HCT116 (cell line): Measurements from ENCODE around the gene REPS2. TPM values are rescaled to one million over a fixed set of nuclear protein-coding genes. Genes with fewer than 3 reads are reported as not detected.

Source experiments
- ATAC-seq: fragments of 200-7000 bp; cut with Tn5 transposase; 2 replicates; pipeline ENCODE4 v1.9.1; 2020; ENCODE audit warnings: mild to moderate bottlenecking, moderate library complexity
- BruUV-seq: library from RNA; stranded (reverse); fragments of 400-500 nt; replicated peaks from 2 replicates; lab custom pipeline; 2021; lab: Mats Ljungman, UMichigan
- CTCF ChIA-PET: fragments of 300-600 bp; sonication (Branson Sonifier 250); formaldehyde crosslinking; loops from one replicate; lab custom pipeline; 2021; ENCODE audit warnings: antibody characterized with exemption; lab: Charles Lee
- POLR2A ChIA-PET: fragments of 300-600, 350-600 bp; sonication (Branson Sonifier 250); formaldehyde crosslinking; loops from one replicate; lab custom pipeline; 2021; ENCODE audit warnings: antibody characterized with exemption; lab: Charles Lee
- RAD21 ChIA-PET, 2 experiments: fragments of 300-600 bp; sonication (Branson Sonifier 250); formaldehyde crosslinking; loops; one replicate each; lab custom pipeline; 2023; ENCODE audit warnings: low total read pairs in 2 of 2; ENCODE audit not compliant: uncharacterized antibody in 2 of 2, unreplicated experiment in 2 of 2, low non-redundant PET in 1 of 2; lab: Charles Lee
- DNase-seq: peaks from one replicate; pipeline ENCODE4 v3.0.0-alpha.2; 2010; ENCODE audit warnings: low read depth, low spot score
- H2AFZ ChIP-seq: fragments of 200-600 bp; shearing (Covaris generic), sonication (generic); 2 replicates; pipeline ENCODE4 v1.6.1; 2017; ENCODE audit warnings: low read depth, mixed run types, mixed read lengths, antibody characterized with exemption, low read length; ENCODE audit not compliant: poor library complexity, severe bottlenecking
- H3K27ac ChIP-seq: 2 replicates; pipeline ENCODE4 v1.5.1; 2012; ENCODE audit warnings: low read depth, low read length
- H3K27me3 ChIP-seq: fragments of 200-600 bp; sonication (generic); 2 replicates; pipeline ENCODE4 v1.6.1; 2016; ENCODE audit warnings: mixed run types, low read length, mixed read lengths; ENCODE audit not compliant: insufficient read depth
- H3K36me3 ChIP-seq, 2 experiments: fragments of 200-500 bp in 1 of 2; fragments of 200-600 bp in 1 of 2; sonication (Bioruptor generic) in 1 of 2; sonication (generic) in 1 of 2; 2 replicates each; pipeline versions ENCODE4 v1.5.1 to v1.6.1; 2014 to 2016; ENCODE audit warnings: low read length in 2 of 2, inconsistent platforms in 1 of 2, mixed read lengths in 1 of 2, mixed run types in 1 of 2; ENCODE audit not compliant: insufficient read depth in 2 of 2, control insufficient read depth in 1 of 2
- H3K4me1 ChIP-seq, 2 experiments: fragments of 200-600 bp in 1 of 2; sonication (generic) in 1 of 2; 2 replicates each; pipeline versions ENCODE4 v1.5.1 to v1.6.1; 2012 to 2017; ENCODE audit warnings: low read length in 2 of 2, inconsistent platforms in 1 of 2, mild to moderate bottlenecking in 1 of 2, mixed read lengths in 1 of 2, mixed run types in 1 of 2, moderate library complexity in 1 of 2; ENCODE audit not compliant: insufficient read depth in 2 of 2, control insufficient read depth in 1 of 2
- H3K4me2 ChIP-seq: fragments of 200-600 bp; sonication (generic); 2 replicates; pipeline ENCODE4 v1.6.1; 2017; ENCODE audit warnings: mixed run types, low read length, mixed read lengths
- H3K4me3 ChIP-seq, 2 experiments: fragments of 200-600 bp in 1 of 2; sonication (generic) in 1 of 2; replicated peaks in 1 of 2; 2 replicates each; pipeline ENCODE4 v1.5.1; 2011 to 2016; ENCODE audit warnings: low read length in 2 of 2, control low read depth in 1 of 2, low read depth in 1 of 2, mild to moderate bottlenecking in 1 of 2, mixed read lengths in 1 of 2, mixed run types in 1 of 2
- H3K79me2 ChIP-seq: fragments of 200-600 bp; sonication (generic); 2 replicates; pipeline ENCODE4 v1.6.1; 2017; ENCODE audit warnings: mild to moderate bottlenecking, mixed run types, low read length, moderate library complexity, mixed read lengths; ENCODE audit not compliant: insufficient read depth
- H3K9ac ChIP-seq: fragments of 200-600 bp; sonication (generic); 2 replicates; pipeline ENCODE4 v1.6.1; 2016; ENCODE audit warnings: low read length, mixed read lengths
- H3K9me2 ChIP-seq: fragments of 200-600 bp; sonication (generic), shearing (Covaris generic); 2 replicates; pipeline ENCODE4 v1.6.1; 2017; ENCODE audit warnings: mixed run types, mild to moderate bottlenecking, moderate library complexity; ENCODE audit not compliant: insufficient read depth
- H3K9me3 ChIP-seq, 2 experiments: fragments of 200-500 bp in 1 of 2; fragments of 200-600 bp in 1 of 2; sonication (Bioruptor generic) in 1 of 2; sonication (generic) in 1 of 2; 2 replicates each; pipeline ENCODE4 v1.6.1; 2014 to 2017; ENCODE audit warnings: low read length in 2 of 2, mixed read lengths in 2 of 2, inconsistent platforms in 1 of 2, low read depth in 1 of 2, mild to moderate bottlenecking in 1 of 2, mixed run types in 1 of 2, moderate library complexity in 1 of 2; ENCODE audit not compliant: control insufficient read depth in 1 of 2, insufficient read depth in 1 of 2
- H4K20me1 ChIP-seq: fragments of 200-600 bp; sonication (generic), shearing (Covaris generic); 2 replicates; pipeline ENCODE4 v1.6.1; 2017; ENCODE audit warnings: mixed run types, mild to moderate bottlenecking, moderate library complexity; ENCODE audit not compliant: insufficient read depth
- ATF3 ChIP-seq: IDR thresholded peaks from 2 replicates; pipeline ENCODE4 v1.6.1; 2012
- CBX3 ChIP-seq: IDR thresholded peaks from 2 replicates; pipeline ENCODE4 v1.6.1; 2012; ENCODE audit warnings: low read depth
- CEBPB ChIP-seq: IDR thresholded peaks from 2 replicates; pipeline ENCODE4 v1.6.1; 2012; ENCODE audit warnings: low read depth
- CTCF ChIP-seq, 3 experiments: fragments of 200-600 bp in 1 of 3; sonication (generic) in 1 of 3; IDR thresholded peaks in 2 of 3; conservative IDR thresholded peaks in 1 of 3; 2 replicates each; pipeline ENCODE4 v1.5.1; 2012 to 2017; ENCODE audit warnings: low read depth in 2 of 3, low read length in 2 of 3, antibody characterized with exemption in 1 of 3, borderline replicate concordance in 1 of 3, control low read depth in 1 of 3, mild to moderate bottlenecking in 1 of 3, mixed read lengths in 1 of 3, mixed run types in 1 of 3, moderate library complexity in 1 of 3; ENCODE audit not compliant: insufficient read depth in 1 of 3
- EGR1 ChIP-seq: IDR thresholded peaks from 2 replicates; pipeline ENCODE4 v1.6.1; 2012; ENCODE audit warnings: low read depth
- ELF1 ChIP-seq: IDR thresholded peaks from 2 replicates; pipeline ENCODE4 v1.6.1; 2012; ENCODE audit warnings: low read depth, borderline replicate concordance
- EZH2 ChIP-seq: fragments of 200-600 bp; sonication (generic); IDR thresholded peaks from 2 replicates; pipeline ENCODE4 v1.6.1; 2017; ENCODE audit warnings: antibody characterized with exemption, mixed run types
- EZH2phosphoT487 ChIP-seq: fragments of 200-600 bp; IDR thresholded peaks from 2 replicates; pipeline ENCODE4 v1.6.1; 2018; ENCODE audit warnings: antibody characterized with exemption, borderline replicate concordance
- FOSL1 ChIP-seq: IDR thresholded peaks from 2 replicates; pipeline ENCODE4 v1.6.1; 2012; ENCODE audit warnings: low read depth
- MAX ChIP-seq: IDR thresholded peaks from 2 replicates; pipeline ENCODE4 v1.6.1; 2012
- POLR2A ChIP-seq: IDR thresholded peaks from 2 replicates; pipeline ENCODE4 v1.7.0; 2011; ENCODE audit warnings: borderline replicate concordance; ENCODE audit not compliant: insufficient read depth, insufficient read length; ENCODE audit errors: extremely low read depth
- REST ChIP-seq: IDR thresholded peaks from 2 replicates; pipeline ENCODE4 v1.6.1; 2012; ENCODE audit warnings: low read depth
- SIN3A ChIP-seq: IDR thresholded peaks from 2 replicates; pipeline ENCODE4 v1.6.1; 2012; ENCODE audit warnings: low read depth
- SP1 ChIP-seq: IDR thresholded peaks from 2 replicates; pipeline ENCODE4 v1.6.1; 2012; ENCODE audit warnings: low read depth
- TCF7L2 ChIP-seq: IDR thresholded peaks from 2 replicates; pipeline ENCODE4 v1.7.0; 2011; ENCODE audit warnings: borderline replicate concordance, inconsistent platforms; ENCODE audit not compliant: insufficient read depth, insufficient read length; ENCODE audit errors: extremely low read depth
- ZFX ChIP-seq: fragments of 450-650 bp; IDR thresholded peaks from 2 replicates; pipeline ENCODE4 v1.6.1; 2017
- ZNF274 ChIP-seq: fragments of 200-500 bp; sonication (Bioruptor generic); IDR thresholded peaks from 2 replicates; pipeline ENCODE4 v1.6.1; 2014; ENCODE audit warnings: mild to moderate bottlenecking, low read depth, low read length, inconsistent platforms
- intact Hi-C: fragments of 100-400 bp; cut with micrococcal nuclease; formaldehyde crosslinking; loops from 2 replicates; pipeline ENCODE4 v1.10.0; 2022
- total RNA-seq: library from RNA; stranded (reverse); gene quantifications from one replicate; pipeline ENCODE4 v1.2.1, GENCODE V29; 2021; ENCODE audit not compliant: unreplicated experiment

Gene REPS2
- total RNA-seq, 1 experiment from 2014 or later, result 4.5 TPM

GRCh38 chrX:16985286-16985685, 38.8 kb downstream of the REPS2 start (continued):
- TF ChIP-seq CTCF (IDR thresholded peaks at IDR 0.05 in 2 of 3, conservative IDR thresholded peaks at IDR 0.05 in 1 of 3; ENCODE audit: borderline replicate concordance in 1 of 3, insufficient read depth in 1 of 3, low read depth in 2 of 3, low read length in 2 of 3) (no peak), CBX3 (no peak), POLR2A (no peak), SIN3A (no peak), EZH2 (no peak), CEBPB (no peak)

- Histone ChIP-seq H3K36me3 (no peaks in the 10 kb centered on the region), H3K9me3 (no peaks in the 10 kb centered on the region), H3K9me2 (no peaks in the 10 kb centered on the region), H3K9ac (no peak overlapping the region), H3K4me2 (no peak overlapping the region), H3K27ac (no peak overlapping the region), H4K20me1 (no peaks in the 10 kb centered on the region), H3K27me3 (no peaks in the 10 kb centered on the region), H3K4me1 (no peaks in the 10 kb centered on the region), H3K79me2 (no peaks in the 10 kb centered on the region), H3K4me3 (no peak overlapping the region), H2AFZ (no peak overlapping the region)
- DNase-seq (no peak), ATAC-seq (no peak)
- ChIA-PET CTCF (no interaction called here), RAD21 (no interaction called here), POLR2A (no interaction called here)
- intact Hi-C loops, result no loop called here
- no peak for TF ChIP-seq EGR1
- TF ChIP-seq ZFX, result no peak
- TF ChIP-seq EZH2, result no peak
- TF ChIP-seq SP1, result no peak
- no peak for TF ChIP-seq REST
- TF ChIP-seq POLR2A, result no peak
- TF ChIP-seq CBX3, result no peak
- no peak for TF ChIP-seq ZNF274
- no peak for TF ChIP-seq SIN3A
- TF ChIP-seq MAX, result no peak
- no peak for TF ChIP-seq FOSL1
- no peak for TF ChIP-seq ATF3
- TF ChIP-seq EZH2phosphoT487, result no peak
- TF ChIP-seq TCF7L2, result no peak
- no peak for TF ChIP-seq ELF1
- no TSS peak for BruUV-seq
Observed at GRCh38 chrX:16986169-16986568, 39.7 kb downstream of the REPS2 start.
